GM10266 (cell line): ENCODE data around the gene FLNC.

Source experiments
- DNase-seq: peaks from one replicate; pipeline ENCODE4 v3.0.0; 2012; ENCODE audit errors: extremely low spot score
- TF ChIP-seq, protein P1 (sequence below): IDR thresholded peaks from 2 replicates; pipeline ENCODE4 v1.5.1; 2012; ENCODE audit warnings: mild to moderate bottlenecking, low read depth; ENCODE audit not compliant: control insufficient read depth, insufficient read depth; ENCODE audit errors: missing control alignments

FLNC gene

DNA sequence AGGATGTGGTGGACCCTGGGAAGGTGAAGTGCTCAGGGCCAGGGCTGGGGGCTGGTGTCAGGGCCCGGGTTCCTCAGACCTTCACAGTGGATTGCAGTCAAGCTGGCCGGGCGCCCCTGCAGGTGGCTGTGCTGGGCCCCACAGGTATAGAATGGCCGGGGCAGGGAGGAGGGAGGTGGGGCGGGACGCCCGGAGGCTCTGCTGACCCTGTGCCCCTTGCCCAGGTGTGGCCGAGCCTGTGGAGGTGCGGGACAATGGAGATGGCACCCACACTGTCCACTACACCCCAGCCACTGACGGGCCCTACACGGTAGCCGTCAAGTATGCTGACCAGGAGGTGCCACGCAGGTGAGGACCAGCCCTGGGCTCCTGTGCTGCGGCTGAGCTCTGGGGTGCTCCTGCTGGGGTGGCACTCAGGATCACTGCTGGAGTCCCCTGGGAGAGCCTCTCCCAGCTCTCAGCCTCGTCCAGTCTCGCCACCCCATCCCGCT is 17.6 kb downstream of the FLNC start:
- no peak for DNase-seq
- TF ChIP-seq, protein P1, sequence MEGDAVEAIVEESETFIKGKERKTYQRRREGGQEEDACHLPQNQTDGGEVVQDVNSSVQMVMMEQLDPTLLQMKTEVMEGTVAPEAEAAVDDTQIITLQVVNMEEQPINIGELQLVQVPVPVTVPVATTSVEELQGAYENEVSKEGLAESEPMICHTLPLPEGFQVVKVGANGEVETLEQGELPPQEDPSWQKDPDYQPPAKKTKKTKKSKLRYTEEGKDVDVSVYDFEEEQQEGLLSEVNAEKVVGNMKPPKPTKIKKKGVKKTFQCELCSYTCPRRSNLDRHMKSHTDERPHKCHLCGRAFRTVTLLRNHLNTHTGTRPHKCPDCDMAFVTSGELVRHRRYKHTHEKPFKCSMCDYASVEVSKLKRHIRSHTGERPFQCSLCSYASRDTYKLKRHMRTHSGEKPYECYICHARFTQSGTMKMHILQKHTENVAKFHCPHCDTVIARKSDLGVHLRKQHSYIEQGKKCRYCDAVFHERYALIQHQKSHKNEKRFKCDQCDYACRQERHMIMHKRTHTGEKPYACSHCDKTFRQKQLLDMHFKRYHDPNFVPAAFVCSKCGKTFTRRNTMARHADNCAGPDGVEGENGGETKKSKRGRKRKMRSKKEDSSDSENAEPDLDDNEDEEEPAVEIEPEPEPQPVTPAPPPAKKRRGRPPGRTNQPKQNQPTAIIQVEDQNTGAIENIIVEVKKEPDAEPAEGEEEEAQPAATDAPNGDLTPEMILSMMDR = no peak

DNA sequence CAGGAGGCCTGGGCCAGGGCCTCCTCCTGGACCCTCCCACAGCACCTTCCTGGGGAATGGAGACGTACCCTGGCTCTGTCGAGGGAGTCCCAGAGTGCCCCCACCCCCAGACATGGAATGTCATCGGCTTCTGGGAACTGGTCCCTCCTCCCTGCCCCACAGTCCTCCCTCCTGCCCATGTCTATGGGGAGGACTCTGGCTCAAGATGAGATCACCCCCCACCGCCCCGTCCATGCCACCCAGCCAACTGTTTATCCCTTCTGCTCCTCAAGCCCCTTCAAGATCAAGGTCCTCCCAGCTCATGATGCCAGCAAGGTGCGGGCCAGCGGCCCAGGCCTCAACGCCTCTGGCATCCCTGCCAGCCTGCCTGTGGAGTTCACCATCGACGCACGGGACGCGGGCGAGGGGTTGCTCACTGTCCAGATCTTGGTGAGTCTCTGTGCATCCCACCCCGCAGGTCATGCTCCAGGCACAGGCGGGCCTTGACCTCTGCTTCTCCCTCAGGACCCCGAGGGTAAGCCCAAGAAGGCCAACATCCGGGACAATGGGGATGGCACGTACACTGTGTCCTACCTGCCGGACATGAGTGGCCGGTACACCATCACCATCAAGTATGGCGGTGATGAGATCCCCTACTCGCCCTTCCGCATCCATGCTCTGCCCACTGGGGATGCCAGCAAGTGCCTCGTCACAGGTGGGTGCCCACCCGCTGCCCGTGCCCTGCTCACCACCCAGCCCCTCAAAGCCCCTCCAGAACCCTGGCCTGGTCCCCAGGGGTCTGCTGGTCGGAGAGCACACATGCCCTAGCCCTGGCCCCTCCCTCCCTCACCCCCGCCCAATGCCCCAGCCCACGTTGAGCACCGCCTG is 18.3 kb downstream of the FLNC start:
- DNase-seq = no peak
- TF ChIP-seq, protein P1 = no peak

DNA sequence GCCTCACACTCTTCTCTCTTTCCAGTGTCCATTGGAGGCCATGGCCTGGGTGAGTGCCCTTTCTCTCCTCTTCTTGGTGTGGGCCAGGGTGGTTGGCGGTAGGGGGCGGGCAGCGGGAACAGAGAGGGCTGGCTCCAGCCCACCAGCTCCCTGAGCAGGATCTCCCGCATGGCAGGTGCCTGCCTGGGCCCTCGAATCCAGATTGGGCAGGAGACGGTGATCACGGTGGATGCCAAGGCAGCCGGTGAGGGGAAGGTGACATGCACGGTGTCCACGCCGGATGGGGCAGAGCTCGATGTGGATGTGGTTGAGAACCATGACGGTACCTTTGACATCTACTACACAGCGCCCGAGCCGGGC is 18.9 kb downstream of the FLNC start:
- no peak for DNase-seq
- TF ChIP-seq, protein P1 = no peak

DNA sequence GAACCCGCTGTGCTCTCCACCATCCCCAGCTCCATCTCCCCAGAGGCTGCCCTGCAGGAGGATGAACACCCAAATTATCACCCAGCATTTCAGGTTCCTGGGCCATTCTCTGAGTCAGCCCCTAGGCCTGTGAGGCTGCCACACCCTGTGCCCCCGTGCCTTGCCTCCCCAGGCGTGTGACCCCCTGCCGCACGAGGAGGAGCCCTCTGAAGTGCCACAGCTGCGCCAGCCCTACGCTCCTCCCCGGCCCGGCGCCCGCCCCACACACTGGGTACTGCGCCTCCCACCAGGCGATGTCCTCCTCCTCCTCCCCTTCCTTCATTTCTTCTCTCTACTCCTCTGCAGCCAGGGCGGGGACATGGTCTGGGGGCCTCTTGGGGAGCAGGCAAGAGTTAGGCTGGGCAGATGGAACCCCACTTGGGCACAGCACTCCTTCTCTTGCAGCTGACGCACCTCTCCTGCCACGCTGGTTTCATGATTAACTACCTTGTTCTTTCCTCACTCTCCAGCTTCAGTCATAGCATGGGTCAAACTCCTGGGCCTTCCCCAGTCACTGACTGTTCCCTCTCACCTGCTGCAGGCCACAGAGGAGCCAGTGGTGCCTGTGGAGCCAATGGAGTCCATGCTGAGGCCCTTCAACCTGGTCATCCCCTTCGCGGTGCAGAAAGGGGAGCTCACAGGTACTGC is 19.7 kb downstream of the FLNC start:
- TF ChIP-seq, protein P1 = no peak
- DNase-seq = no peak

DNA sequence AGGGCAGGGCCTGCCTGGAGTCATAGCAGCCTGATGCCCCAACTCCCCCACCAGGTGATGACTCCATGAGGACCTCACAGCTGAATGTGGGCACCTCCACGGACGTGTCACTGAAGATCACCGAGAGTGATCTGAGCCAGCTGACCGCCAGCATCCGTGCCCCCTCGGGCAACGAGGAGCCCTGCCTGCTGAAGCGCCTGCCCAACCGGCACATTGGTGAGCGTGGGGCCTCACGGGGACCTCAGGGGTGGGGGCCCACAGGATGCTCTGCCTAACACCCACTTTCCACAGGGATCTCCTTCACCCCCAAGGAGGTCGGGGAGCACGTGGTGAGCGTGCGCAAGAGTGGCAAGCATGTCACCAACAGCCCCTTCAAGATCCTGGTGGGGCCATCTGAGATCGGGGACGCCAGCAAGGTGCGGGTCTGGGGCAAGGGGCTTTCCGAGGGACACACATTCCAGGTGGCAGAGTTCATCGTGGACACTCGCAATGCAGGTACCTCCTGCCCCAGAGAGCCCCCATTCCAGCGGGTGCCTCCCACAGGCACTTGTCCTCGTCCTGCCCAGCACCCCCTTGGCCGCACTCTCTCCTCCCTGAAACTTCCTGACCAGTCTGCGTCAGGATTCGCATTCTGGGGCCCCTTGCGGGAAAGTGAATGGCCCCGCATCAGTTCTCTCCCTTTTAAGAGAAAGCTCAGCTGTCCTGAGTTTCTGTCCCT is 22.5 kb downstream of the FLNC start:
- no peak for DNase-seq
- TF ChIP-seq, protein P1 = no peak

DNA sequence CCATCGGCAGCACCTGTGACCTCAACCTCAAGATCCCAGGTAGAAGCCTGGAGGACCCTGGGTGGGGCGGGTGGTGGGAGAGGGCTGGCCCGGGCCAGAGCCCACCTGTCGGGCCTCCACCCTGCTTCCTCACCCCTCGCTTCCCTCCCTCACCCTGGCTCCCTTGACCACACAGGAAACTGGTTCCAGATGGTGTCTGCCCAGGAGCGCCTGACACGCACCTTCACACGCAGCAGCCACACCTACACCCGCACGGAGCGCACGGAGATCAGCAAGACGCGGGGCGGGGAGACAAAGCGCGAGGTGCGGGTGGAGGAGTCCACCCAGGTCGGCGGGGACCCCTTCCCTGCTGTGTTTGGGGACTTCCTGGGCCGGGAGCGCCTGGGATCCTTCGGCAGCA is 23.6 kb downstream of the FLNC start:
- no peak for DNase-seq
- TF ChIP-seq, protein P1 = no peak

DNA sequence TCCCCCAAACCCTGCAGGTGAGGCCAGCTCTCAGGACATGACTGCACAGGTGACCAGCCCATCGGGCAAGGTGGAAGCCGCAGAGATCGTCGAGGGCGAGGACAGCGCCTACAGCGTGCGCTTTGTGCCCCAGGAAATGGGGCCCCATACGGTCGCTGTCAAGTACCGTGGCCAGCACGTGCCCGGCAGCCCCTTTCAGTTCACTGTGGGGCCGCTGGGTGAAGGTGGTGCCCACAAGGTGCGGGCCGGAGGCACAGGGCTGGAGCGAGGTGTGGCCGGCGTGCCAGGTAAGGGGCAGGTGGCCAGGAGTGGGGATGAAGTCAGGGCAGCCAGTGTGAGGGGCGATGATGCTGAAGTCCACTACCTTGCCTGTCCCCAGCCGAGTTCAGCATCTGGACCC is 24.2 kb downstream of the FLNC start:
- no peak for DNase-seq
- TF ChIP-seq, protein P1 = no peak
